ENCODE results near the gene VSIG4. TPM values are rescaled to one million over a fixed set of nuclear protein-coding genes. Genes with fewer than 3 reads are reported as not detected.

The VSIG4 gene
- total and polyA plus RNA-seq, 4 experiments from 2014 or later = 0.61 to 1.0 TPM; not detected in 2

- no peaks in the 10 kb centered on the region for H3K9me3 ChIP-seq (ENCODE audit: control insufficient read depth in 1 of 2, low read length in 2 of 2)
- H3K27me3 ChIP-seq (ENCODE audit: insufficient read depth, low read length) = no peaks in the 10 kb centered on the region
- CTCF ChIA-PET (ENCODE audit: partially characterized antibody) = interaction anchor here (0.6 kb wide), 1 partner anchor 66 kb away, joined by 3 read pairs; no protein-coding TSS in a partner anchor
- no peak overlapping the region for H3K27ac ChIP-seq (ENCODE audit: low read depth, low read length)
- Mint-ChIP-seq H3K4me3 (no peak overlapping the region), H3K4me1 (no peaks in the 10 kb centered on the region), H3K27ac (no peak overlapping the region), H3K36me3 (no peaks in the 10 kb centered on the region), H3K9me3 (peaks cover 0 to 2% (median 0%) of the 10 kb centered on the region in 8 donors), H3K27me3 (no peaks in the 10 kb centered on the region)
- no peak for DNase-seq
- H3K36me3 ChIP-seq (ENCODE audit: insufficient read depth, low read length) = no peaks in the 10 kb centered on the region
- intact Hi-C loops (cut with micrococcal nuclease) = no loop called here
- H3K4me1 ChIP-seq (ENCODE audit: insufficient read depth, low read length) = no peaks in the 10 kb centered on the region
- H3K4me3 ChIP-seq (ENCODE audit: low read length in 2 of 2) = no peak overlapping the region
- POLR2A ChIA-PET (ENCODE audit: partially characterized antibody) = no interaction called here
Measured at GRCh38 chrX:66053414-66053813, 13.5 kb upstream of the VSIG4 start.

- H3K36me3 Mint-ChIP-seq = no peaks in the 10 kb centered on the region
- H3K27ac Mint-ChIP-seq = no peak overlapping the region
- Histone ChIP-seq H3K36me3 (ENCODE audit: insufficient read depth, low read length) (no peaks in the 10 kb centered on the region), H3K27me3 (ENCODE audit: insufficient read depth, low read length) (no peaks in the 10 kb centered on the region), H3K4me3 (ENCODE audit: low read length in 2 of 2) (no peak overlapping the region), H3K4me1 (ENCODE audit: insufficient read depth, low read length) (peaks cover 9% of the 10 kb centered on the region), H3K9me3 (ENCODE audit: control insufficient read depth in 1 of 2, low read length in 2 of 2) (no peaks in the 10 kb centered on the region), H3K27ac (ENCODE audit: low read depth, low read length) (no peak overlapping the region)
- H3K27me3 Mint-ChIP-seq = no peaks in the 10 kb centered on the region
- no peak overlapping the region for H3K4me3 Mint-ChIP-seq
- intact Hi-C loops (cut with micrococcal nuclease) = no loop called here
- H3K9me3 Mint-ChIP-seq = peaks cover 0 to 1% (median 0%) of the 10 kb centered on the region in 8 donors
- peaks cover 0 to 8% (median 5%) of the 10 kb centered on the region in 4 donors for H3K4me1 Mint-ChIP-seq
- no peak for DNase-seq
- CTCF ChIA-PET (ENCODE audit: partially characterized antibody) = no interaction called here
- POLR2A ChIA-PET (ENCODE audit: partially characterized antibody) = no interaction called here
Measured at GRCh38 chrX:66051980-66052379, 12.1 kb upstream of the VSIG4 start.

DNA sequence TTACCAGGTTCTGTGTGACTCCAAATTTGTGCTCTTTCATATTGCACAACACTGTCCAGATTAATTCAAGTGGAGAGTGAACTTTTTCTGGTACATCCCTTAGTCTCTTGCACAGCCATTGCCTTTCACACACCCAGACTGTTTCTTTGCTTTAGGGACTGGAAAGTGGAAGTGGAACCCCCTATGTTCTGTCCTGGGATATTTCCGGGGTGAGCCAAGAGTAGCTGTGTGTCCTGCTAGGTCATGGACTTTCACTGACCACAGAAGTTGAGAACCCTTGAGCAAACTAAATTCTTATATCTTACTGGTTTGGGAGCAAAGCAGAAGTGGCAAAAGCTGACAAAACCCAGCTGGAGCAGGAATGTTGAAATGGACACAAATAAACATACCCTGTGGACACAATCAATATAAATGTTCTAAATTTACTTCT, 10.3 kb upstream of the VSIG4 start:
- Histone ChIP-seq H3K27ac (ENCODE audit: low read depth, low read length) (no peak overlapping the region), H3K4me3 (ENCODE audit: low read length in 2 of 2) (no peak overlapping the region), H3K36me3 (ENCODE audit: insufficient read depth, low read length) (no peaks in the 10 kb centered on the region), H3K27me3 (ENCODE audit: insufficient read depth, low read length) (no peaks in the 10 kb centered on the region), H3K9me3 (ENCODE audit: control insufficient read depth in 1 of 2, low read length in 2 of 2) (no peaks in the 10 kb centered on the region), H3K4me1 (ENCODE audit: insufficient read depth, low read length) (peaks cover 21% of the 10 kb centered on the region)
- no peak overlapping the region for H3K4me3 Mint-ChIP-seq
- no peak overlapping the region for H3K27ac Mint-ChIP-seq
- intact Hi-C loops (cut with micrococcal nuclease) = no loop called here
- H3K4me1 Mint-ChIP-seq = peaks cover 16 to 25% (median 21%) of the 10 kb centered on the region in 4 donors
- no peak for DNase-seq
- H3K9me3 Mint-ChIP-seq = peaks cover 0 to 1% (median 0%) of the 10 kb centered on the region in 8 donors
- CTCF ChIA-PET (ENCODE audit: partially characterized antibody) = interaction anchor here (0.6 to 1.4 kb wide), 2 partner anchors 9 to 20 kb away, joined by 3 read pairs; no protein-coding TSS in a partner anchor
- H3K36me3 Mint-ChIP-seq = no peaks in the 10 kb centered on the region
- no peaks in the 10 kb centered on the region for H3K27me3 Mint-ChIP-seq
- POLR2A ChIA-PET (ENCODE audit: partially characterized antibody) = no interaction called here

DNA sequence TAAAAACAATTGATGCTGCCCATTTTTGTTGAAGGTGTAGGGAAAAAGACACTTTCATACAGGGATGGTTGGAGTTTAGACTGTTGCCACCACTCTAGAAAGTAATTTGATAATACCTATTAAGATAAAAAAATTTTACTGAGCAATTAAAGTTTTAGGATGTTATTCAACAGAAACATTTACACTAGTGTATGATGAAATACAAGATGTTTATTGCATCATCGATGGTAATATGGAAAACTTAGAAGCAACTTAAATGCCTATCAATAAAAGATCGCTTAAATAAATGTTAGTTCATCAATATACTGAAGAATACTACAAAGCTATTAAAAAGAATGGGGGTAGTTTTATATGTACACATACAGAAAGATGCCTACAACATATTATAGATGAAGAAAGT, 9.2 kb upstream of the VSIG4 start:
- Mint-ChIP-seq H3K27ac (no peak overlapping the region), H3K27me3 (no peaks in the 10 kb centered on the region), H3K4me1 (peaks cover 16 to 25% (median 21%) of the 10 kb centered on the region in 4 donors), H3K9me3 (peaks cover 0 to 1% (median 0%) of the 10 kb centered on the region in 8 donors), H3K4me3 (no peak overlapping the region), H3K36me3 (no peaks in the 10 kb centered on the region)
- H3K27me3 ChIP-seq (ENCODE audit: insufficient read depth, low read length) = no peaks in the 10 kb centered on the region
- H3K36me3 ChIP-seq (ENCODE audit: insufficient read depth, low read length) = no peaks in the 10 kb centered on the region
- H3K9me3 ChIP-seq (ENCODE audit: control insufficient read depth in 1 of 2, low read length in 2 of 2) = no peaks in the 10 kb centered on the region
- peaks cover 21% of the 10 kb centered on the region for H3K4me1 ChIP-seq (ENCODE audit: insufficient read depth, low read length)
- CTCF ChIA-PET (ENCODE audit: partially characterized antibody) = no interaction called here
- no peak for DNase-seq
- POLR2A ChIA-PET (ENCODE audit: partially characterized antibody) = no interaction called here
- intact Hi-C loops (cut with micrococcal nuclease) = no loop called here
- H3K27ac ChIP-seq (ENCODE audit: low read depth, low read length) = no peak overlapping the region
- H3K4me3 ChIP-seq (ENCODE audit: low read length in 2 of 2) = no peak overlapping the region

GRCh38 chrX:66046612-66047235, 6.8 kb upstream of the VSIG4 start:
- Mint-ChIP-seq H3K9me3 (peaks cover 0 to 1% (median 0%) of the 10 kb centered on the region in 8 donors), H3K4me1 (peaks cover 16 to 25% (median 21%) of the 10 kb centered on the region in 4 donors), H3K27ac (peak overlapping the region in 6 of 7 donors; percentile 15 to 63 (median 48)), H3K27me3 (no peaks in the 10 kb centered on the region), H3K36me3 (no peaks in the 10 kb centered on the region), H3K4me3 (peak overlapping the region in 4 of 8 donors; percentile 20 to 69 (median 44))
- Histone ChIP-seq H3K27ac (ENCODE audit: low read depth, low read length) (no peak overlapping the region), H3K36me3 (ENCODE audit: insufficient read depth, low read length) (no peaks in the 10 kb centered on the region), H3K9me3 (ENCODE audit: control insufficient read depth in 1 of 2, low read length in 2 of 2) (no peaks in the 10 kb centered on the region), H3K4me3 (ENCODE audit: low read length in 2 of 2) (no peak overlapping the region), H3K4me1 (ENCODE audit: insufficient read depth, low read length) (peaks cover 21% of the 10 kb centered on the region), H3K27me3 (ENCODE audit: insufficient read depth, low read length) (no peaks in the 10 kb centered on the region)
- ChIA-PET CTCF (ENCODE audit: partially characterized antibody) (interaction anchor here (1.2 to 1.4 kb wide), 2 partner anchors 12 to 16 kb away, joined by 3 to 4 read pairs; no protein-coding TSS in a partner anchor), POLR2A (ENCODE audit: partially characterized antibody) (interaction anchor here (0.7 to 1.5 kb wide), 4 partner anchors 9 to 120 kb away, joined by 3 to 5 read pairs (median 4); no protein-coding TSS in a partner anchor)
- DNase-seq = peak in 4 of 5 donors; percentile 8 to 23 (median 10)
- intact Hi-C loops (cut with micrococcal nuclease) = no loop called here

- no peaks in the 10 kb centered on the region for H3K27me3 ChIP-seq (ENCODE audit: insufficient read depth, low read length)
- Mint-ChIP-seq H3K4me1 (peaks cover 16 to 25% (median 21%) of the 10 kb centered on the region in 4 donors), H3K9me3 (peaks cover 0 to 1% (median 0%) of the 10 kb centered on the region in 8 donors), H3K27me3 (no peaks in the 10 kb centered on the region), H3K27ac (peak overlapping the region in 4 of 7 donors; percentile 7 to 52 (median 44)), H3K36me3 (no peaks in the 10 kb centered on the region), H3K4me3 (peak overlapping the region in 2 of 8 donors; percentile 13 to 20)
- no peak for DNase-seq
- no peak overlapping the region for H3K4me3 ChIP-seq (ENCODE audit: low read length in 2 of 2)
- H3K36me3 ChIP-seq (ENCODE audit: insufficient read depth, low read length) = no peaks in the 10 kb centered on the region
- ChIA-PET CTCF (ENCODE audit: partially characterized antibody) (interaction anchor here (1.4 kb wide), 1 partner anchor 11 kb away, joined by 4 read pairs; no protein-coding TSS in a partner anchor), POLR2A (ENCODE audit: partially characterized antibody) (interaction anchor here (1.5 kb wide), 1 partner anchor 32 kb away, joined by 5 read pairs; no protein-coding TSS in a partner anchor)
- intact Hi-C loops (cut with micrococcal nuclease) = no loop called here
- H3K9me3 ChIP-seq (ENCODE audit: control insufficient read depth in 1 of 2, low read length in 2 of 2) = no peaks in the 10 kb centered on the region
- H3K4me1 ChIP-seq (ENCODE audit: insufficient read depth, low read length) = peaks cover 21% of the 10 kb centered on the region
- no peak overlapping the region for H3K27ac ChIP-seq (ENCODE audit: low read depth, low read length)
Measured at GRCh38 chrX:66045894-66046293, 6.0 kb upstream of the VSIG4 start.

DNA sequence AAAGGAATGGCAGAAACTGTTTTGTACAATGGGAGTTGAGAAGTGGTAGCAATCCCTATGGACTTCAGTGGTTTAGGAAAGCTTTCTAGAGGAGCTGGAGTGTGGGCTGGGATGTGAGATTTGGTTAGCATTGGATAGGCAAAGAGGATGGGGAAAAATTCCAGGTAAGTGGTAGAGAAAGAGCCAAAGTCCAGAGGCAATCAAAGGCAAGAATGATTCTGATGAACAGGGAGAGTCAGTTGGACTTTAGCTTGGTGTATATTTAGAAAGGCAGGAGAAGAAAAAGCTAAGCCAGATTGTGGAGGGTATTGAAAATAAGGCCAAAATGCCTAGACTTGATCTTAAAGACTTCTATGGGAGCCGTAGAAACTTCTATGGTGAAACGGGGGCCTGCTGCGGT, 3.7 kb upstream of the VSIG4 start:
- H3K9me3 Mint-ChIP-seq = peaks cover 0 to 1% (median 0%) of the 10 kb centered on the region in 8 donors
- no peak overlapping the region for H3K4me3 Mint-ChIP-seq
- ChIA-PET CTCF (ENCODE audit: partially characterized antibody) (no interaction called here), POLR2A (ENCODE audit: partially characterized antibody) (no interaction called here)
- no peaks in the 10 kb centered on the region for H3K36me3 Mint-ChIP-seq
- Histone ChIP-seq H3K4me1 (ENCODE audit: insufficient read depth, low read length) (peaks cover 21% of the 10 kb centered on the region), H3K9me3 (ENCODE audit: control insufficient read depth in 1 of 2, low read length in 2 of 2) (no peaks in the 10 kb centered on the region), H3K27ac (ENCODE audit: low read depth, low read length) (no peak overlapping the region), H3K36me3 (ENCODE audit: insufficient read depth, low read length) (no peaks in the 10 kb centered on the region), H3K27me3 (ENCODE audit: insufficient read depth, low read length) (no peaks in the 10 kb centered on the region), H3K4me3 (ENCODE audit: low read length in 2 of 2) (no peak overlapping the region)
- peaks cover 16 to 25% (median 21%) of the 10 kb centered on the region in 4 donors for H3K4me1 Mint-ChIP-seq
- no peak for DNase-seq
- no peak overlapping the region for H3K27ac Mint-ChIP-seq
- intact Hi-C loops (cut with micrococcal nuclease) = no loop called here
- no peaks in the 10 kb centered on the region for H3K27me3 Mint-ChIP-seq

Measured in CD4-positive, alpha-beta memory T cell (primary cell).